Urinary bladder (tissue), 4 donors: ENCODE measurements around the gene HPSE2. TPM values are rescaled to one million over a fixed set of nuclear protein-coding genes. Genes with fewer than 3 reads are reported as not detected.
A peak's percentile ranks its signal among the peaks of the same experiment; 100 is the strongest.

Experiments used
- DNase-seq: peaks from one replicate; pipeline ENCODE4 v3.0.0-alpha.2; 2015; ENCODE audit errors: extremely low spot score
- H3K27ac ChIP-seq: one replicate; pipeline ENCODE4 v1.5.1; 2013; ENCODE audit warnings: low read depth, mild to moderate bottlenecking, moderate library complexity
- H3K36me3 ChIP-seq: one replicate; pipeline ENCODE4 v1.6.1; 2013; ENCODE audit warnings: mild to moderate bottlenecking, moderate library complexity; ENCODE audit not compliant: insufficient read depth
- H3K4me1 ChIP-seq: one replicate; pipeline ENCODE4 v1.6.1; 2013; ENCODE audit warnings: mild to moderate bottlenecking, moderate library complexity; ENCODE audit not compliant: insufficient read depth
- H3K4me3 ChIP-seq: one replicate; pipeline ENCODE4 v1.5.1; 2013; ENCODE audit warnings: low read depth, low read length
- WGBS: extraction: QIAGEN DNeasy Blood & Tissue Kit; methylation state at CpG from one replicate; pipeline ENCODE4 v1.1.7; 2013; 5-methylcytosine and 5-hydroxymethylcytosine counted together
- polyA plus RNA-seq: library from polyadenylated mRNA; stranded (reverse); fragments of 200-250 nt; gene quantifications from one replicate; pipeline ENCODE4 v1.2.3, GENCODE V29; 2013
- total RNA-seq: library from RNA; depleted of rRNA; stranded (reverse); fragments of >200 nt; gene quantifications from one replicate; pipeline ENCODE4 v1.2.3, GENCODE V29; 2014
- donor health status: healthy with polysubstance abuse.
- donor health status: healthy.

Gene HPSE2
- total and polyA plus RNA-seq, 2 donors, result 46.3 to 48.1 TPM

- H3K4me3 ChIP-seq, result no peak overlapping the region
- WGBS, result 92% methylated on average over 19 of the region's 19 CpGs
- no peak for DNase-seq
- H3K27ac ChIP-seq, result no peak overlapping the region
- no peaks in the 10 kb centered on the region for H3K36me3 ChIP-seq
- H3K4me1 ChIP-seq, result no peaks in the 10 kb centered on the region
Observed at GRCh38 chr10:98417481-98417959, 818.1 kb downstream of the HPSE2 start.

GRCh38 chr10:98416606-98417388, 818.9 kb downstream of the HPSE2 start:
- H3K36me3 ChIP-seq, result no peaks in the 10 kb centered on the region
- H3K4me3 ChIP-seq, result no peak overlapping the region
- H3K4me1 ChIP-seq, result no peaks in the 10 kb centered on the region
- DNase-seq, result no peak
- 90% methylated on average over 18 of the region's 18 CpGs for WGBS
- no peak overlapping the region for H3K27ac ChIP-seq

GRCh38 chr10:98415731-98416119, 819.9 kb downstream of the HPSE2 start:
- Histone ChIP-seq H3K27ac (no peak overlapping the region), H3K4me1 (no peaks in the 10 kb centered on the region), H3K4me3 (no peak overlapping the region), H3K36me3 (no peaks in the 10 kb centered on the region)
- DNase-seq, result no peak
- 62% methylated on average over 8 of the region's 8 CpGs for WGBS

- DNase-seq, result peak; percentile 79
- 29% methylated on average over 25 of the region's 25 CpGs for WGBS
- Histone ChIP-seq H3K4me1 (no peaks in the 10 kb centered on the region), H3K27ac (peak within 1 kb of the TSS; percentile 90), H3K36me3 (no peaks in the 10 kb centered on the region), H3K4me3 (peak within 1 kb of the TSS; percentile 58)
Observed at GRCh38 chr10:98414932-98415730, 820.5 kb downstream of the HPSE2 start, which contains the start of gene PYROXD2. Gene PYROXD2, minus strand, starts transcription at chr10:98415182. Its CDS starts 47 bp downstream, at chr10:98415135.

- H3K4me3 ChIP-seq, result peak overlapping the region; percentile 58
- peak overlapping the region; percentile 90 for H3K27ac ChIP-seq
- no peaks in the 10 kb centered on the region for H3K4me1 ChIP-seq
- 31% methylated on average over 3 of the region's 3 CpGs for WGBS
- DNase-seq, result no peak
- no peaks in the 10 kb centered on the region for H3K36me3 ChIP-seq
Observed at GRCh38 chr10:98414578-98414931, 821.1 kb downstream of the HPSE2 start.

- WGBS, result 38% methylated on average over 1 of the region's 1 CpG
- Histone ChIP-seq H3K4me3 (no peak overlapping the region), H3K4me1 (no peaks in the 10 kb centered on the region), H3K36me3 (no peaks in the 10 kb centered on the region), H3K27ac (no peak overlapping the region)
- no peak for DNase-seq
Observed at GRCh38 chr10:98411768-98412167, 823.9 kb downstream of the HPSE2 start.

- no peak for DNase-seq
- Histone ChIP-seq H3K4me3 (no peak overlapping the region), H3K4me1 (no peaks in the 10 kb centered on the region), H3K36me3 (no peaks in the 10 kb centered on the region), H3K27ac (no peak overlapping the region)
- 87% methylated on average over 11 of the region's 11 CpGs for WGBS
Observed at GRCh38 chr10:98411166-98411565, 824.5 kb downstream of the HPSE2 start.

- Histone ChIP-seq H3K4me3 (no peak overlapping the region), H3K4me1 (no peaks in the 10 kb centered on the region), H3K36me3 (no peaks in the 10 kb centered on the region), H3K27ac (no peak overlapping the region)
- DNase-seq, result no peak
- WGBS, result 87% methylated on average over 10 of the region's 10 CpGs
Observed at GRCh38 chr10:98410759-98411158, 824.9 kb downstream of the HPSE2 start.

GRCh38 chr10:98410135-98410743, 825.4 kb downstream of the HPSE2 start:
- DNase-seq, result no peak
- WGBS, result 99% methylated on average over 4 of the region's 4 CpGs
- Histone ChIP-seq H3K27ac (no peak overlapping the region), H3K4me3 (no peak overlapping the region), H3K4me1 (no peaks in the 10 kb centered on the region), H3K36me3 (no peaks in the 10 kb centered on the region)

- no peak overlapping the region for H3K27ac ChIP-seq
- 92% methylated on average over 4 of the region's 4 CpGs for WGBS
- no peak for DNase-seq
Observed at GRCh38 chr10:98408799-98409198, 826.9 kb downstream of the HPSE2 start.

GRCh38 chr10:98407744-98408241, 827.9 kb downstream of the HPSE2 start:
- H3K27ac ChIP-seq, result no peak overlapping the region
- 97% methylated on average over 18 of the region's 18 CpGs for WGBS
- peaks cover 1% of the 10 kb centered on the region for H3K36me3 ChIP-seq
- H3K4me1 ChIP-seq, result no peaks in the 10 kb centered on the region
- H3K4me3 ChIP-seq, result no peak overlapping the region
- no peak for DNase-seq

More at GRCh38 chr10:98408799-98409198, 826.9 kb downstream of the HPSE2 start:
- Histone ChIP-seq H3K36me3 (peaks cover 1% of the 10 kb centered on the region), H3K4me3 (no peak overlapping the region), H3K4me1 (no peaks in the 10 kb centered on the region)
